22Rv1 (cell line): ENCODE results near the gene TRMT1.

Source experiments
- H3K27ac ChIP-seq: fragments of 450-650 bp; 2 replicates; pipeline ENCODE4 v1.5.1; 2017
- CTCF ChIP-seq: fragments of 450-650 bp; IDR thresholded peaks from 2 replicates; pipeline ENCODE4 v1.5.1; 2017; ENCODE audit warnings: mild to moderate bottlenecking
- ZFX ChIP-seq: fragments of 450-650 bp; IDR thresholded peaks from 2 replicates; pipeline ENCODE4 v1.6.1; 2017; ENCODE audit warnings: antibody characterized with exemption, borderline replicate concordance

TRMT1 gene

DNA sequence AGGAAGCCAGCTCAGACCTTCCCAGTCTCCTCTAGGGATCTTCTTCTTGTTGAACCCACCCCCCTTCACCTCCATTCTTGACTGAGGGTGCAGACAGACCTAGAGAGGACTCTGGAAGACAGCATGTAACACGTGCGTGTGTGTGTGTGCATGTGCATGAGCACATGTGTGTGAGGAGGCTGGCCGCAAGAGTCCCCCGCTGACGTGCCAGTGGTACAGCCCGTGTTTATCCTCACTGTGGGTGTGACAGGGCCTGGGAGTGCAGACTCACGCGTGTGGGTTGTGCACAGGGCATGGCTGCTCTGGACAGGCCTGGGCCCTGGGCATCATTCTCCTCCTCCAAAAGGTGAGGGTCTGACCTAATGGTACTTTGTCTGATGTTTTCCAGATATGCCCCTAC, 40.2 kb downstream of the TRMT1 start:
- no peak overlapping the region for H3K27ac ChIP-seq
- TF ChIP-seq CTCF (no peak), ZFX (no peak)

DNA sequence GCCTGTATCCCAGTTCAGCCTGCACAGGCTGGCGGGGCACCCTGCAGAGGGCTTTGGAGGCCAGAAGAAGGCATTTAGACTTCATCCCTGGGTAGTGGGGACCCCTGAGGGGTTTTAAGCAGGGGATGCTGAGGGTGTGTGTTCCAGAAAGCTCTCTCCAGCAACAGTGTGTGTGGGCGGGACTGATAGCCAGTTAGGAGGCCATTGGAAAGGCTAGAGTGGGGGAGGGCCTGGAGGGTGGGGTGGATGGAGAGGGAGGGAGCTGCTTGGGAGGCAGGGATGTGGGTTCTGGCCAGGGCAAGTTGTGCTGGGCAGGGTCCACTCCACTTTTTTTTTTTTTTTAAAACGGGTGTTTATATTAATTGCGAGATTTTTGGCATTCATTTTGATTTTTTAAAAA, 42.2 kb downstream of the TRMT1 start:
- H3K27ac ChIP-seq: no peak overlapping the region
- TF ChIP-seq ZFX (no peak), CTCF (no peak)

GRCh38 chr19:13073263-13073662, 43.3 kb downstream of the TRMT1 start:
- TF ChIP-seq CTCF (no peak), ZFX (no peak)
- H3K27ac ChIP-seq: no peak overlapping the region

GRCh38 chr19:13072188-13072908, 44.2 kb downstream of the TRMT1 start:
- TF ChIP-seq CTCF: no peak
- TF ChIP-seq ZFX: no peak
- H3K27ac ChIP-seq: 0 out of 2 replicates have a peak overlapping the region, but pooled peaks have one; percentile 0

DNA sequence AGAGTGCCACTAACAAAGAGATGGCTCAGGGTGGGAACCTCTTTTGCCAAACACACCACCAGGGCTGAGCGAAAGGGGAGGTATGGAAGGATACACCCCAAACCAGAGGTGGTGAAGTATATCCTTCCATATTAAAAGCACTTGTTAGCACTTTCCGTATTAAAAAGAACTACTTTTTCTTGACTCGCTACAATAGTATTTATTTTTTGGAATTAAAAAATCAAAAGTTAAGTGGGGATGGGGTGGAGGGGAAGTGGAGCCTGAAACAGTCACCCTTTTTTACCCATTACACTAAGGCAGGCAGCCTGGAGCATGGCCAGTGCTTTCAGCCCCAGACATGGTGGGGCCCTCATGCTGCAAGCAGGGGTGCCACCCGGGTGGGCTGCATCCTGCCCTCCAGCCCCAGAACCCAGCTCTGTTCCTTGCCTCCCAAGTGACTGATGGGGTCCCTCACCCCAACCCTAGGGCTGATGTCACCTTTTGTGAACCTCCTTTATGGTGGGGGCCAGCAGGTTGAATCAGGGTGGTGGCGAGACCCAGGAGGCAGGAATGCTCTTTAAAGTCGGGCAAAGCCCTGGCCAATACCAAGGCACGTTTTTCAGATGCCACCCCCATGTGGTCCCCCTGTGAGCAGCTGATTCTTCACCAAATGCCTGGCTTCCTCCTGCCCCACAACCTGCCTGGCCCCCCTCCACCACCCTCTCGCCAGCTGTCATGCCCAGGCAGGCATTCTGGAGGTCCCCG, 44.9 kb downstream of the TRMT1 start:
- TF ChIP-seq ZFX: no peak
- TF ChIP-seq CTCF: no peak
- 0 out of 2 replicates have a peak overlapping the region, but pooled peaks have one; percentile 0 for H3K27ac ChIP-seq

GRCh38 chr19:13070425-13071140, 46.0 kb downstream of the TRMT1 start:
- peak overlapping the region; percentile 39; the same call in 1 of the 2 replicates for H3K27ac ChIP-seq
- TF ChIP-seq CTCF (no peak), ZFX (no peak)
